ENCODE results near the gene PCDHGB2.
"Not testable (repeated sequence)": the region's sequence is repeated elsewhere in the genome, so short reads cannot be mapped to it uniquely, and the experiment has no call there.

Gene PCDHGB2

GRCh38 chr5:141359790-141360426 lies at the start of gene PCDHGB2:
TSS of gene PCDHGB2 (plus strand) at chr5:141359994. CDS start at chr5:141360136, 142 bp downstream.
- Mint-ChIP-seq H3K9me3 (peaks cover 92% of the 10 kb centered on the region), H3K4me3 (peak within 1 kb of the TSS; percentile 28)

DNA sequence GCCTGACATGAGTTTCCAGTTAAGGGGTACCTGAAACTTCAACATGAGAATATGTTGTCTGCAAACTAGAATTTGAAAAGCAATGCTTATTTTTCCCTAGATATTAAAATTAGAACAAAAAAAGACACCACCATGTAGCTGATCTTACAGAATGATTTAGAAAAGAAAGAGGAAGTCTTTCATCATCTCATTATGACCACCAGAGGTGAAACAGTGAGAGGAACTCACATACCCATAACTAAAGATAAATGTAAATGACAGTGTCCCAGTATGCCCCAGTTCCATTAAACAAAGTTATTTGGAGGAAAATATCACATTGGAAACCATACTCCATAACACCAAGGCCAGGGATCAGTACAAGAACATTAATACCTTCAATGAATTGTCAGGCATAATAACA lies 46.1 kb upstream of the PCDHGB2 start:
- H3K27ac Mint-ChIP-seq: no peak overlapping the region
- no peak overlapping the region for H3K4me3 Mint-ChIP-seq
- no peaks in the 10 kb centered on the region for H3K4me1 Mint-ChIP-seq
- TF ChIP-seq, protein P1, sequence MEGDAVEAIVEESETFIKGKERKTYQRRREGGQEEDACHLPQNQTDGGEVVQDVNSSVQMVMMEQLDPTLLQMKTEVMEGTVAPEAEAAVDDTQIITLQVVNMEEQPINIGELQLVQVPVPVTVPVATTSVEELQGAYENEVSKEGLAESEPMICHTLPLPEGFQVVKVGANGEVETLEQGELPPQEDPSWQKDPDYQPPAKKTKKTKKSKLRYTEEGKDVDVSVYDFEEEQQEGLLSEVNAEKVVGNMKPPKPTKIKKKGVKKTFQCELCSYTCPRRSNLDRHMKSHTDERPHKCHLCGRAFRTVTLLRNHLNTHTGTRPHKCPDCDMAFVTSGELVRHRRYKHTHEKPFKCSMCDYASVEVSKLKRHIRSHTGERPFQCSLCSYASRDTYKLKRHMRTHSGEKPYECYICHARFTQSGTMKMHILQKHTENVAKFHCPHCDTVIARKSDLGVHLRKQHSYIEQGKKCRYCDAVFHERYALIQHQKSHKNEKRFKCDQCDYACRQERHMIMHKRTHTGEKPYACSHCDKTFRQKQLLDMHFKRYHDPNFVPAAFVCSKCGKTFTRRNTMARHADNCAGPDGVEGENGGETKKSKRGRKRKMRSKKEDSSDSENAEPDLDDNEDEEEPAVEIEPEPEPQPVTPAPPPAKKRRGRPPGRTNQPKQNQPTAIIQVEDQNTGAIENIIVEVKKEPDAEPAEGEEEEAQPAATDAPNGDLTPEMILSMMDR (IDR thresholded peaks at IDR 0.05): no peak
- DNase-seq: no peak
- peaks cover 100% of the 10 kb centered on the region for H3K36me3 Mint-ChIP-seq (ENCODE audit: low read depth)
- peaks cover 100% of the 10 kb centered on the region for H3K9me3 Mint-ChIP-seq
- peaks cover 6% of the 10 kb centered on the region for H3K27me3 Mint-ChIP-seq (ENCODE audit: low read depth, poor library complexity)

More at GRCh38 chr5:141359790-141360426, at the start of gene PCDHGB2:
- Mint-ChIP-seq H3K27ac (peak within 1 kb of the TSS; percentile 36), H3K27me3 (ENCODE audit: low read depth, poor library complexity) (no peaks in the 10 kb centered on the region), H3K36me3 (ENCODE audit: low read depth) (peaks cover 57% of the 10 kb centered on the region), H3K4me1 (no peaks in the 10 kb centered on the region)
- no peak for DNase-seq
- TF ChIP-seq, protein P1 (IDR thresholded peaks at IDR 0.05): peak; percentile 15

DNA sequence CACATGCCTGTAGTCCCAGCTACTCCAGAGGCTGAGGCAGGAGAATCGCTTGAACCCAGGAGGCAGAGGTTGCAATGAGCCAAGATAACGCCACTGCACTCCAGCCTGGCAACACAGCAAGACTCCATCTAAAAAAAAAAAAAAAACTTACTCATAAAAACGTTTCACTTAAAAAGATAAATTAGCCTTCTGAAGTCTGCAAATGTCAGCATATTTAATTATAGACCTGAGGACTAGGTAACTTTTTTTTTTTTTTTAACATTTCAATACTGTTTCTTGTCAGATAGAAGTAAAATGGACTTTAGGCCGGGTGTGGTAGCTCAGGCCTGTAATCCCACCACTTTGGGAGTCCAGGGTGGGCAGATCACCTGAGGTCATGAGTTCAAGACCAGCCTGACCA lies 42.8 kb upstream of the PCDHGB2 start:
- not testable (repeated sequence) for H3K4me1 Mint-ChIP-seq
- H3K9me3 Mint-ChIP-seq: peaks cover 100% of the 10 kb centered on the region

GRCh38 chr5:141319202-141319601 lies 40.6 kb upstream of the PCDHGB2 start:
- H3K4me3 Mint-ChIP-seq: peak overlapping the region; percentile 99
- peaks cover 97% of the 10 kb centered on the region for H3K9me3 Mint-ChIP-seq
- peaks cover 28% of the 10 kb centered on the region for H3K27me3 Mint-ChIP-seq (ENCODE audit: low read depth, poor library complexity)
- H3K36me3 Mint-ChIP-seq (ENCODE audit: low read depth): peaks cover 83% of the 10 kb centered on the region
- TF ChIP-seq, protein P1 (IDR thresholded peaks at IDR 0.05): no peak
- no peak for DNase-seq
- H3K27ac Mint-ChIP-seq: no peak overlapping the region
- H3K4me1 Mint-ChIP-seq: no peaks in the 10 kb centered on the region

More for the DNA sequence above, 42.8 kb upstream of the PCDHGB2 start:
- H3K27ac Mint-ChIP-seq, DNase-seq, H3K4me3 Mint-ChIP-seq: not testable (repeated sequence)
- H3K27me3 Mint-ChIP-seq (ENCODE audit: low read depth, poor library complexity): peaks cover 21% of the 10 kb centered on the region
- peaks cover 97% of the 10 kb centered on the region for H3K36me3 Mint-ChIP-seq (ENCODE audit: low read depth)

GRCh38 chr5:141319699-141320098 lies 40.1 kb upstream of the PCDHGB2 start:
- Mint-ChIP-seq H3K4me3 (peak overlapping the region; percentile 99), H3K27ac (peak overlapping the region; percentile 100), H3K27me3 (ENCODE audit: low read depth, poor library complexity) (peaks cover 28% of the 10 kb centered on the region), H3K36me3 (ENCODE audit: low read depth) (peaks cover 81% of the 10 kb centered on the region), H3K9me3 (peaks cover 95% of the 10 kb centered on the region), H3K4me1 (no peaks in the 10 kb centered on the region)
- TF ChIP-seq, protein P1 (IDR thresholded peaks at IDR 0.05): no peak
- DNase-seq: no peak

- peaks cover 28% of the 10 kb centered on the region for H3K27me3 Mint-ChIP-seq (ENCODE audit: low read depth, poor library complexity)
- peaks cover 93% of the 10 kb centered on the region for H3K9me3 Mint-ChIP-seq
- peak; percentile 92 for DNase-seq
- H3K4me1 Mint-ChIP-seq: no peaks in the 10 kb centered on the region
- TF ChIP-seq, protein P1 (IDR thresholded peaks at IDR 0.05): peak; percentile 87
- peak within 1 kb of the TSS; percentile 100 for H3K27ac Mint-ChIP-seq
- peak within 1 kb of the TSS; percentile 99 for H3K4me3 Mint-ChIP-seq
- H3K36me3 Mint-ChIP-seq (ENCODE audit: low read depth): peaks cover 77% of the 10 kb centered on the region
Measured at GRCh38 chr5:141320225-141321169, 39.3 kb upstream of the PCDHGB2 start, which contains the start of gene TAF7. TSS of gene TAF7 (minus strand) at chr5:141320784. CDS start at chr5:141320044, 740 bp downstream.

All from nephron progenitor cell (in vitro differentiated cells).